ENCODE results near the gene LPIN2. TPM values are rescaled to one million over a fixed set of nuclear protein-coding genes. Genes with fewer than 3 reads are reported as not detected.

The LPIN2 gene
- total and polyA plus RNA-seq, 2 of the 4 experiments (the other 2 are of a cell fraction), result 16.2 to 21.9 TPM

- dilution Hi-C loops (cut with HindIII; ENCODE audit: low sequenced_read_pairs, unreplicated experiment) (no loop called here), intact Hi-C loops (cut with micrococcal nuclease) (no loop called here), in situ Hi-C loops (cut with MboI; ENCODE audit: low sequenced_read_pairs) (loop anchor here (25.0 kb wide), 1 partner anchor 632 kb away; no protein-coding TSS in a partner anchor)
- WGBS, 2 experiments (ENCODE audit: extremely low coverage in 2 of 2, insufficient read length in 1 of 2), result no CpG with 5 or more reads among the region's 8 CpGs
- Histone ChIP-seq H3K4me3 (ENCODE audit: insufficient read depth, low read depth, low read length) (no peak overlapping the region), H3K4me1 (ENCODE audit: control insufficient read depth, insufficient read depth, low read length) (peaks cover 36% of the 10 kb centered on the region), H3K9me1 (ENCODE audit: insufficient read depth, low read length) (peaks cover 28% of the 10 kb centered on the region), H3K79me1 (ENCODE audit: low read depth in 1 of 2, low read length in 2 of 2) (peaks cover 43 to 87% of the 10 kb centered on the region in 2 experiments), H2AK5ac (ENCODE audit: low read depth, low read length) (peak overlapping the region; percentile 92), H3K23ac (ENCODE audit: low read depth, low read length) (peak overlapping the region; percentile 78), H3K14ac (replicated peaks; ENCODE audit: low read depth, low read length) (peak overlapping the region; percentile 88), H2BK120ac (ENCODE audit: low read depth, low read length) (peak overlapping the region; percentile 83), H4K20me1 (ENCODE audit: insufficient read depth, low read length) (peaks cover 17% of the 10 kb centered on the region), H2BK5ac (ENCODE audit: low read depth, low read length, poor library complexity, severe bottlenecking) (peak overlapping the region; percentile 59), H3K27me3 (ENCODE audit: control insufficient read depth, insufficient read depth, low read length) (no peaks in the 10 kb centered on the region), H4K91ac (ENCODE audit: insufficient read depth, low read depth, low read length) (peak overlapping the region; percentile 83), H2BK15ac (ENCODE audit: low read depth, low read length) (peak overlapping the region; percentile 96; the same call in 2 of the 3 replicates), H2BK20ac (ENCODE audit: low read depth, low read length) (peak overlapping the region; percentile 87), H2AFZ (replicated peaks; ENCODE audit: low read length, poor library complexity) (no peak overlapping the region), H3K36me3 (ENCODE audit: control insufficient read depth, insufficient read depth, low read length) (no peaks in the 10 kb centered on the region), H3K56ac (ENCODE audit: extremely low read depth, insufficient read depth, low read length) (peak overlapping the region; percentile 27; the same call in 1 of the 2 replicates), H3K27ac (ENCODE audit: insufficient read depth, low read length) (peak overlapping the region; percentile 63), H3K4me2 (ENCODE audit: low read depth, low read length) (0 out of 2 replicates have a peak overlapping the region, but pooled peaks have one; percentile 18), H3K9me3 (ENCODE audit: control insufficient read depth, insufficient read depth, low read length) (no peaks in the 10 kb centered on the region), H4K5ac (ENCODE audit: low read depth, low read length) (peak overlapping the region; percentile 73), H2AK9ac (replicated peaks; ENCODE audit: low read depth, low read length, poor library complexity) (no peak overlapping the region), H3K9ac (ENCODE audit: low read depth, low read length) (no peak overlapping the region), H4K8ac (ENCODE audit: low read depth in 2 of 2, low read length in 2 of 2) (peak overlapping the region in 1 of 2 experiments; percentile 64; a peak in 2 of 4 replicates), H3K4ac (ENCODE audit: low read depth, low read length) (peak overlapping the region; percentile 91), H3K18ac (ENCODE audit: low read depth, low read length) (peak overlapping the region; percentile 76)
- POLR2A ChIA-PET (ENCODE audit: unreplicated experiment), result no interaction called here
- ATAC-seq (ENCODE audit: low read depth) (no peak), DNase-seq (no peak)
- CTCF ChIA-PET, result interaction anchor here (0.6 to 1.3 kb wide), 2 partner anchors 9 to 376 kb away, joined by 4 read pairs; no protein-coding TSS in a partner anchor
- no TSS peak for BruUV-seq (replicated peaks)
- TF ChIP-seq CEBPB (IDR thresholded peaks at IDR 0.05; ENCODE audit: low read depth, low read length) (no peak), USF2 (IDR thresholded peaks at IDR 0.05; ENCODE audit: low read depth, low read length) (no peak), POLR2A (IDR thresholded peaks at IDR 0.05; ENCODE audit: low read depth, low read length) (no peak), CHD1 (IDR thresholded peaks at IDR 0.05; ENCODE audit: low read depth, low read length) (no peak), RAD21 (IDR thresholded peaks at IDR 0.05; ENCODE audit: low read length) (no peak), BHLHE40 (IDR thresholded peaks at IDR 0.05; ENCODE audit: low read depth, low read length) (no peak), SMC3 (IDR thresholded peaks at IDR 0.05; ENCODE audit: low read depth, low read length) (no peak), CTCF (conservative IDR thresholded peaks at IDR 0.05; ENCODE audit: low read depth, low read length) (no peak), MAZ (IDR thresholded peaks at IDR 0.05; ENCODE audit: borderline replicate concordance, low read depth, low read length) (no peak), RCOR1 (IDR thresholded peaks at IDR 0.05; ENCODE audit: insufficient replicate concordance, low read length) (no peak), NFE2L2 (IDR thresholded peaks at IDR 0.05; ENCODE audit: low read depth, low read length) (no peak), RFX5 (IDR thresholded peaks at IDR 0.05; ENCODE audit: low read depth, low read length) (no peak), MAFK (IDR thresholded peaks at IDR 0.05; ENCODE audit: low read depth, low read length) (no peak), MXI1 (IDR thresholded peaks at IDR 0.05; ENCODE audit: borderline replicate concordance, low read depth, low read length) (no peak)
Observed at GRCh38 chr18:2979871-2980790, 32.8 kb downstream of the LPIN2 start.

Data from IMR-90 (cell line).